COLO668 (cell line): ENCODE measurements around the gene ADAMTS17.
"Not testable (repeated sequence)": the region's sequence is repeated elsewhere in the genome, so short reads cannot be mapped to it uniquely, and the experiment has no call there.

Experiments used
- DNase-seq: peaks from one replicate; lab custom pipeline; 2025; ENCODE audit not compliant: unreplicated experiment; lab: John Stamatoyannopoulos, UW

ADAMTS17 gene

DNA sequence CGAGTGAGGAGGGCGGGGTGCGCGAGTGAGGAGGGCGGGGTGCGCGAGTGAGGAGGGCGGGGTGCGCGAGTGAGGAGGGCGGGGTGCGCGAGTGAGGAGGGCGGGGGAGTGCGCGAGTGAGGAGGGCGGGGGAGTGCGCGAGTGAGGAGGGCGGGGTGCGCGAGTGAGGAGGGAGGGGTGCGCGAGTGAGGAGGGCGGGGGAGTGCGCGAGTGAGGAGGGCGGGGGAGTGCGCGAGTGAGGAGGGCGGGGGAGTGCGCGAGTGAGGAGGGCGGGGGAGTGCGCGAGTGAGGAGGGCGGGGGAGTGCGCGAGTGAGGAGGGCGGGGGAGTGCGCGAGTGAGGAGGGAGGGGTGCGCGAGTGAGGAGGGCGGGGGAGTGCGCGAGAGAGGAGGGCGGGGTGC is 415.2 kb downstream of the ADAMTS17 start:
- not testable (repeated sequence) for DNase-seq

DNA sequence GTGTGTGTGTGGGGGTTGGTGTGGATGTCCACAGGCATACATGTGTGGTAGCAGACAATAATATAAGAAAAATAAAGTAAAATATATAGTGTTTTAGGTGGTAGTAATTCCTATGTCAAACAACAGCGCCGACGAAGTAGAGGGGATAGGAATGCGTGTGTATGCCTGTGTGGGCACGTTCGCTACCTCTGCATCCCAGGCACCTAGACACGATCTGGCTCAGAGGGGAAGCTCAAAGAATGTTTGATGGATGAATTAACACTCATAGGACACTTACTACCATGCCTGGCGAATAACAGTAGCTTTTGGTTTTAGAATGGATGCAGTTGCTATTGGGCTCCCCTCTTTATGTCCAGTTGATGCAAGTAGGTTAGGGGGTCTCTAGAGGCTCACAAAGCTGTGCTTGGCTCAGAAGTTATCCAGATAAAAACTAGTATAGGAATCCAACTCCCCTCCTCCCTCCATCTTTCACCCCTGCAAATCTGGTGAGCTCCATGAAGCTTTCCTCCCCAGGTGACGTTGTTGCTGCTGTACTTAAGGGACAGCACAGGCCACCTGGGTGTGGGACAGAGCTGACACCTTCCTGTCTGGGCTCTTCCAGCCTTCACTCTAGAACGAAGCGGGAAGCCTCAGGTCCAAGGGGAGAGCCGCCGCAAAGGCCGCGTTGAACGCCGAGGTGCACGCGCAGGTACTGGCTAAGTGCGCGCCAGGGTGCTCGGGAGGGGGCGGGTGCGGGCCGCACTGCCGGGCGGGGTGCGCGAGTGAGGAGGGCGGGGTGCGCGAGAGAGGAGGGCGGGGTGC is 415.9 kb downstream of the ADAMTS17 start:
- peak; percentile 5 for DNase-seq

DNA sequence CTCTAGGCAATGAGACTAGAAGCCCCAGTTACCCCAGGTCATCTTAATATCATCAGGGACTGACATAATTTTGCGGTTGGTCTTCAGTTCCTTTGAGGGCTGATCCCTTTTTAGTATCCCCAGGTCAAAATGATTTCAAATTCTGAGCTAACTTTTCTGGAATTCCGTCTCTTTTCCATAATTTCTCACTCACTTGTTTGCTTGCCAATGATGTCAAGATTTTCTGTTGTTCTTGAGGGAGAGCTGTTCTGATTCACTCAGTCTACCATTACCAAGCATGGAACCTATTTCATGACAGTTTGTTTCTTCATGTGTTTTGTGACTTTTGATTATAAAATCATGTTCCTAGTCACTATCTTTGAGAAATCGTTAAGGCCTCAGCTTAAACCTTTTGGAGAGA is 418.1 kb downstream of the ADAMTS17 start:
- DNase-seq = no peak
